Right renal cortex interstitium (tissue), 3 donors: ENCODE results near the gene INSR. TPM values are rescaled to one million over a fixed set of nuclear protein-coding genes. Genes with fewer than 3 reads are reported as not detected.
"Not testable (repeated sequence)": the region's sequence is repeated elsewhere in the genome, so short reads cannot be mapped to it uniquely, and the experiment has no call there.

Source experiments
- DNase-seq, 3 donors: peaks; one replicate each; pipeline ENCODE4 v3.0.0-alpha.2; 2013; ENCODE audit warnings: low read depth in 3 of 3, low spot score in 2 of 3
- polyA plus RNA-seq, 3 donors: library from polyadenylated mRNA; unstranded; fragments of 120-200 nt; gene quantifications; one replicate each; pipeline ENCODE4 v1.2.1, GENCODE V29; 2013; ENCODE audit not compliant: insufficient read length in 3 of 3

Gene INSR
- polyA plus RNA-seq, 3 donors = 24.8 to 29.2 (median 26.4) TPM

DNA sequence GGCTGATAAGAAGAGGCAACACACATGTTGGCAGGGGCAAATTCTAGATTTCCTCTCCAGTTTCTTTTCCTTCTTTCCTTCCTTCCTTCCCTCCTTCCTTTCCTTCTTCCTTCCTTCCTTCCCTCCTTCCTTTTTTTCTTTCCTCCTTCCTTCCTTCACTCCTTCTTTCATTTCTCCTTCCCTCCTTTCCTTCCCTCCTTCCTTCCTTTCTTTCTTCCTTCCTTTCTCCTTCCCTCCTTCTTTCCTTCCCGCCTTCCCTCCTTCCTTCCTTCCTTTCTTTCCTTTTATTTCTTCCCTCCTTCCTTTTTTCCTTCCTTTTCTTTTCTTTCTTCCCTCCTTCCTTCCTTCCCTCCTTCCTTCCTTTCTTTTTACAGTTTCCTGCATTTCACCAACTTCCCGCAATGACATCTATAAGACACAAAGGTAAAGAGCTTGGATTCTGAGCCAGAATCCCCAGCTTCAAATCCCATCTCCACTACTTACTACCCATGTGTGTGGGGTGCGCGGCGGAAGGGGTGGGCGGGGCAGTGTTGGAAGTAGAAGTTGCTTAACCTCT, 35.3 kb downstream of the INSR start:
- DNase-seq = no peak

DNA sequence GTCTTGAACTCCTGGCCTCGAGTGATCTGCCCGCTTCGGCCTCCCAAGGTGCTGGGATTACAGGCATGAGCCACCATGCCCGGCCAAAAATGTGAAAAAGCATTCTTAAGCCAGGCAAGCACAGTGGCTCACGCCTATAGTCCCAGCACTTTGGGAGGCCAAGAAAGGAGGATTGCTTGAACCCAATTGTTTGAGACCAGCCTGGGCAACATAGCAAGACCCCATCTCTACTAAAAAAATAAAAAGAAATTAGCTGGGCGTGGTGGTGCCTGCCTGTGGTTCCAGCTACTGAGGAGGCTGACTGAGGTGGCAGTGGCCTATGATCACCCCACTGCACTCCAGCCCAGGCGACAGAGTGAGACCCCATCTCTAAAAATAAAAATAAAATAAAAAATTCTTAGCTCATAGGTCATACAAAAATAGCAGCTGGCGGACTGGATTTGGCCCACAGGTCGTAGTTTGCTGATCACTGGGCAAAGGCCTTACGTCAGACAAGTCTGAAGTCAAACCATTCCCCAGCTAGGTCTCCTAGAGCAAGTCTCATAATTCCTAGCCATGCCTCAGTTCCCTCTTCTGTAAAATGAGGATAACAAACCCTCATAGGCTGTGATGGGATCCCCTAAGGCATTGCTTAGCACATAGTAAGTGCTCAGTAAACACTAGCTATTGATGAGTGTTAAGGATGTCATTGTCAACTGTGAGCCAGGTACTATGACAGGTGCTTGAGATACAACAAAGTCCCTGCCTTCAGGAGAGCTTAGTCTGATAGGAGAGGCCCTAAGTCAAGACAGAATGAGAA, 36.0 kb downstream of the INSR start:
- no peak for DNase-seq

DNA sequence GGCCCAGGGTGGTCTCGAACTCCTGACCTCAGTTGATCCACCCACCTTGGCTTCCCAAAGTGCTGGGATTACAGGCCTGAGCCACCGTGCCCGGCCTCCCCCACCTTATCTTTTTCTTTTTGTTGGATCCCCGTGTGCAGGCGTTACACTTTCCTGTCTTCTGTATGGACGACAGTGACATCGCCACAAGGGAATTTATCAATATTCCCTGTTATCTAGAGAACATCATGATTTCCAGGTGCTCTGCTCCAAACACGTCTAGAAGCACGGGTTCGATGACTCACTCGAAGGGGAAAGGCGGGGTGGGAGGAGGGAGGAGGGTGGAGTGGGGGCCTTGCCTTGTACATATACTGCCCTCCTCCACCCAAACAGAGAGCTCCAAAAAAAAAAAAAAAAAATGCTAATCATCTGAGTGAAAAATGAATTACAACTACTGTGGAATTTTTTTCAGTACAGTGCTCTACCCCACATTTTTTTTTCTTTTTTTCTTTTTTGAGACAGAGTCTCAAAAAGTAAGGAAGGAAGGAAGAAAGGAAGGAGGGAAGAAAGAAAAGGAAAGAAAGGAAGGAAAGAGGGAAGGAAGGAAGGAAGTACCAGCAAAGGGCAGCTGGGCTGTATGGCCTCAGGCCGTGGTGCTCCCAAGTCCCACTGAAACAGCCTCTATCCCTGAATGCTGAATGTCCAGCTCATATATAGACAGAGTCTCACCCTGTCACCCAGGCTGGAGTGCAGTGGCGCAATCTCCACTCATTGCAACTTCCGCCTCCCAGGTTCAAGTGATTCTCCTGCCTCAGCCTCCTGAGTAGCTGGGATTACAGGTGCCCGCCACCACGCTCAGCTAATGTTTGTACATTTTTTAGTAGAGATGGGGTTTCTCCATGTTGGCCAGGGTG, 36.8 kb downstream of the INSR start:
- DNase-seq = no peak

DNA sequence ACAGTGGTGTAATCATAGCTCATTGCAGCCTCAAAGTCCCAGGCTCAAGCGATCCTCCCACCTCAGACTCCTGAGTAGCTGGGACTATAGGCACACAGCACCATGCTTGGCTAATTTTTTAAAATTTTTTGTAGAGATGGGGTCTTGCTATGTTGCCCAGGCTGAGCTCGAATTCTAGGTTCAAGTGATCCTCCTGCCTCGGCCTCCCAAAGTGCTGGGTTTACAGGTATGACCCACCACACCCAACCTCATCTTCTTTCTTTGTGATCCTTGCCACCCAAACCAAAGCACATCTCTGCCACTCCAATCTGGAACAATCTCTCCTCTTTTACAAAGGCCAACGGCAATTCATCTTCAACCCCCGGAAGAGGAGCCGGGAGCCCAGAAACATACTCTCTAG, 38.6 kb downstream of the INSR start:
- DNase-seq = no peak

- DNase-seq = no peak
Measured at GRCh38 chr19:7255119-7255518, 39.1 kb downstream of the INSR start.

DNA sequence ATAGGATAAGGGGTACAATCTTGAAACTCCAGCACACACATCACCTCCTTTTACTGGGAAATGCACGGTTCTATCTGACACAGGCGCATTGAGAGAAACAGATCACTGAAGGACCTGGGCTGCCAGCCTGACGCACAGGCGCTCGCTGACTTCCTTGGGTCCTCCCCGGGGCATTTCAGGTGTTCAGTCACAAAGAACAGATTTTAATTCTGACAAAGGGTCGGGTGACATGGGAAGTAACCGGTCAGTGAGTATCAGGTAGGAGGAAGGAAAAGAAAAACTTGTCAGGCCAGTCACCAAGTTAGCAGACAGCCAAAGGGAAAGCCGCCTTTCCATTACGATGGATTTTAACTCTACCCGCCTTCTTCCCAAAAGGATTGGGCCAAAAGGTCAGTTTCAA, 39.6 kb downstream of the INSR start:
- peak in 1 of 3 donors; percentile 19 for DNase-seq

DNA sequence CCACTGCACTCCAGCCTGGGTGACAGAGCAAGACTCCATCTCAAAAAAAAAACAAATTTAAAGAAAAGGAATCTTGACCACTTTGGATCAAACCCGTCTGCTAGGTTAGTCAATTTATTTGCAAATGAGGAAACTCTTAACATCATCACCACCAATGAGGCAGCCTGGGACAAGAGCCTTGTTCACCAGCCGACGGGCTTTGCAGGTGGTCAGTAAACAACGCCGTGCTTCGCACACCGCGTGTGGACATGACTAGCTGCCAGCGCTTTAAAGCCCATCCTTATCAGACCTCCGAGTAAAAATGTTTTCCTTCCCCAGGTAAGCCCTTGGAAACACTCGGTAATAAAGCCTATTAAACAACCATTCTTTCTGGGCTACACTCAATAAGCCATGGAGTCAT, 41.9 kb downstream of the INSR start:
- no peak for DNase-seq

DNA sequence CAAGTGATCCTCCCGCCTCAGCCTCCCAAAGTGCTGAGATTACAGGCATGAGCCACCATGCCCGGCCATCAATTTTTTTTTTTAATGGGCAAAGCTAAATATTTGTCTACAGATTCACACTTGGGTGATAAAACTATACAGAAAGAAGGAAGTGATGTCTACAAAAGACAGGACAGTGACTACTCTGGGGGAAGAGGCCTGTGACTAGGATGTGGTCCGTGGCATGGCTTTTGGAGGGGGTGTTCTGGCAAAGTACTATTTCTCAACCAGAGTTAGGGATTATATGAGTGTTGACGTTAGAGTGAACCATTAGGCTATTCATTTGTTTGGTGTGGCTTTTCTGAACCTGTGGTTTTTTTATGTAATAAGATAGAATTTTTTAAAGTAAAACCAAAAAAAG, 42.7 kb downstream of the INSR start:
- DNase-seq = no peak

- DNase-seq = no peak
Measured at GRCh38 chr19:7250951-7251350, 43.3 kb downstream of the INSR start.

DNA sequence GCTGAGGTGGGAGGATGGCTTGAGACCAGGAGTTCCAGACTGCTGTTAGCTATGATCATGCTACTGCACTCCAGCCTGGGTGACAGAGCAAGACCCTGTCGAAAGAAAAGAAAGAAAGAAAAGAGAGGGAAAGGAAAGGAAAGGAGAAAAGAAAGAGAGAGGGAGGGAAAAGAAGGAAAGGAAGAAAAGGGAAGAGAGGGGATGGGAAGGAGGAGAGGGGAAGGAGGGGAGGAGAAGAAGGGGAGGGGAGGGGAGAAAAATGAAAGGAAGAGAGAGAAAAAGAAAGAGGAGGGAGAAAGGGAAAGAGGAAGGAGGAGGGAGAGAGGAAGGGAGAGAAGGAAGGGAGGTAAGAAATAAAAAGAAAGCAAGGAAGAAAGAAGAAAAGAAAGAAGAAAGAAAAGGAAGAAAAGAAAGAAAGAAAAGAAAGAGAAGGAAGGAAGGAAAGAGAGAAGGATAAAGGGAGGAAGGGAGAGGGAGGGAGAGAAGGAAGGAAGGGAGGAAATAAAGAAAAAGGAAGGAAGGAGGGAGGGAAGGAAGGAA, 44.1 kb downstream of the INSR start:
- DNase-seq = no peak

DNA sequence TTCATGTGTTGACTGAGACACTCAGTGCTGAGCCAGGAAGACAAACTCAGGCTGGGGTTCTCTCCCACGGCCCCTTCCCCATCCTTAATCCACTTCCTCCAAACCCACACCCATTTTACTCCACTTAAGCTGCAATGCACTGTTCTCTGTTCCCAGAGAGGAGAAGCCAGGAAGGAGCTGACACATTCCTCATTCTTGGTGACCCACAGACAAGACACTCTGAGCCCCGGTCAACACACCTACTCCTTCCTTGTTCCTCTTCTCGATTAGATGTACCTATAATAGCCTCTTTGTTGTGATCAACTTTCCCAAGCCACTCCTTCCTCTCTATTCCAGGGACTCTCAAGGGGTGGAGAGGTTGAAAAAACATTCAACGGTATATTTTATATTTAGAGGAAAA, 47.1 kb downstream of the INSR start:
- DNase-seq = no peak

DNA sequence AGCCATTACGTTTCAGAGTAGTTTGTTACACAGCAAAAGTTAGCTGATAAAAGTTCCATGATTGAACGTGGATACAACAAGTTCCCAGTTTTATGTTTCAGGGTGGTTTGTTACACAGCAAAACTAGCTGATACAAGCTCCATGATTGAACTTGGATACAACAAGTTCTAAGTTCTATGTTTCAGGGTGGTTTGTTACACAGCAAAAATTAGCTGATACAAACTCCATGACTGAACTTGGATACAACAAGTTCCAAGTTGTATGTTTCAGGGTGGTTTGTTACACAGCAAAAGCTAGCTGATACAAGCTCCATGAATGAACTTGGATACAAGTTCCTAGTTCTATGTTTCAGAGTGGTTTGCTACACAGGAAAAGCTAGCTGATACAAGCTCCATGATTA, 47.6 kb downstream of the INSR start:
- no peak for DNase-seq

- DNase-seq = no peak
Measured at GRCh38 chr19:7242601-7243258, 51.5 kb downstream of the INSR start.

GRCh38 chr19:7238051-7238450, 56.2 kb downstream of the INSR start:
- DNase-seq = no peak

- DNase-seq = no peak
Measured at GRCh38 chr19:7236153-7236552, 58.1 kb downstream of the INSR start.

- DNase-seq = no peak
Measured at GRCh38 chr19:7230826-7231225, 63.4 kb downstream of the INSR start.

DNA sequence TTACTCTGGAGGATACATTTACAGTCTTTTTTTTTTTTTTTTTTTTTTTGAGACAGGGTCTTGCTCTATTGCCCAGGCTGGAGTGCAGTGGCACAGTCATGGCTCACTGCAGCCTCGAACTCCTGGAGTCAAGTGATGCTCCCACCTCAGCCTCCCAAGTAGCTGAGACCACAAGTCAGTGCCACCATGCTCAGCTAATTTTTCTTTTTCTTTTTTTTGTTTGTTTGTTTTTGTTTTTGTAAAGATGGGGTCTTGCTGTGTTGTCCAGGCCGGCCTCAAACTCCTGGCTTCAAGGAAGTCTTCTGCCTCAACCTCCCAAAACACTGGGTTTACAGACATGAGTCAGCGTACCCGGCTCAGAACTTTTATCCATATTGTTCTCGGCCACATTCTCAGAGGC, 64.5 kb downstream of the INSR start:
- no peak for DNase-seq

DNA sequence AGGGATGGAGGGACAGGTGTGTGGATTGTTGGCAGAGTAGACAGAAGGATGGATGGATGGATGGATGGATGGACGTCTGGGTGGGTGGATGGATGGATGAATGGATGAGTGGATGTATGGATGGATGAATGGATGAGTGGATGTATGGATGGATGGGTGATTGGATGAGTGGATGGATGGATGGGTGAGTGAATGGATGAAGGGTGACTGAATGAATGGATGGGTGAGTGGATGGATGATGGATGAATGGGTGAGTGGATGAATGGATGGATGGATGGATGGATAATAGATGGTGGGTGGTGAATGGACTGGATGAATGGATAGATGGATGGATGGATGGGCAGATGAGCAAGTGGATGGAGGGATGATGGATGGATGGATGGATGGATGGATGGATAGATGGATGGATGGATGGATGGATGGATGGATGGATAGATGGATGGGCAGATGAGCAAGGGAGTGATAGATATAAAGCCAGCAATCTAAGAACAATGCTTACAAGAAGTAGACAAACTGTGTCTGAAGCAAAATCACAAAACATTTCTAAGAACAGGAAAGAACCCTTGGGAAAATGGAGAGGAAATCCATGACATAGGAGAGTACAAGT, 65.2 kb downstream of the INSR start:
- DNase-seq = no peak

GRCh38 chr19:7227735-7228134, 66.5 kb downstream of the INSR start:
- DNase-seq = no peak

- DNase-seq = not testable (repeated sequence)
Measured at GRCh38 chr19:7227149-7227548, 67.1 kb downstream of the INSR start.
